SK-N-SH (cell line): Measurements from ENCODE around the gene BBLN. TPM values are rescaled to one million over a fixed set of nuclear protein-coding genes. Genes with fewer than 3 reads are reported as not detected.

ENCODE experiments used
- CTCF ChIA-PET: fragments of 300-600, 350-600 bp; formaldehyde crosslinking; extraction: SDS; loops from one replicate; lab custom pipeline; 2021; lab: Yijun Ruan, JAX
- POLR2A ChIA-PET: fragments of 350-600 bp; sonication (Branson Sonifier 250); formaldehyde crosslinking; extraction: SDS; loops from one replicate; lab custom pipeline; 2020; ENCODE audit warnings: antibody characterized with exemption, inconsistent platforms; lab: Yijun Ruan, JAX
- DNase-seq: peaks from one replicate; pipeline ENCODE4 v3.0.0; 2012
- H2AFZ ChIP-seq: fragments of 200-600 bp; sonication (generic); 2 replicates; pipeline ENCODE4 v1.8.1; 2016; ENCODE audit warnings: antibody characterized with exemption, mild to moderate bottlenecking, low read depth
- H3F3A ChIP-seq: fragments of 200-600 bp; sonication (generic); replicated peaks from 2 replicates; pipeline ENCODE3; 2016; ENCODE audit warnings: antibody characterized with exemption, mild to moderate bottlenecking; ENCODE audit not compliant: insufficient read depth
- H3K27ac ChIP-seq, 2 experiments: fragments of 200-500 bp in 1 of 2; fragments of 200-600 bp in 1 of 2; sonication (Bioruptor generic) in 1 of 2; sonication (generic), shearing (Covaris generic) in 1 of 2; 2 replicates each; pipeline versions ENCODE4 v1.5.1 to v1.6.1; 2014 to 2016; ENCODE audit warnings: low read depth in 2 of 2, inconsistent platforms in 1 of 2, low read length in 1 of 2, mild to moderate bottlenecking in 1 of 2, mixed read lengths in 1 of 2
- H3K27me3 ChIP-seq: fragments of 200-600 bp; sonication (generic), shearing (Covaris generic); 2 replicates; pipeline ENCODE4 v1.6.1; 2016; ENCODE audit warnings: mixed run types; ENCODE audit not compliant: insufficient read depth
- H3K36me3 ChIP-seq, 2 experiments: fragments of 200-500 bp in 1 of 2; fragments of 200-600 bp in 1 of 2; sonication (Bioruptor generic) in 1 of 2; sonication (generic) in 1 of 2; replicated peaks in 1 of 2; 2 replicates each; pipeline versions ENCODE3 to v1.5.1; 2014 to 2016; ENCODE audit warnings: low read length in 1 of 2, mild to moderate bottlenecking in 1 of 2; ENCODE audit not compliant: insufficient read depth in 2 of 2, control insufficient read depth in 1 of 2
- H3K4me1 ChIP-seq, 2 experiments: fragments of 200-500 bp in 1 of 2; fragments of 200-600 bp in 1 of 2; sonication (Bioruptor generic) in 1 of 2; sonication (generic), shearing (Covaris generic) in 1 of 2; 2 replicates each; pipeline versions ENCODE4 v1.5.1 to v1.6.1; 2014 to 2016; ENCODE audit warnings: low read depth in 1 of 2, low read length in 1 of 2, mixed run types in 1 of 2; ENCODE audit not compliant: insufficient read depth in 2 of 2, control insufficient read depth in 1 of 2
- H3K4me2 ChIP-seq: fragments of 200-600 bp; sonication (generic), shearing (Covaris generic); 2 replicates; pipeline ENCODE4 v1.6.1; 2017; ENCODE audit warnings: mixed run types
- H3K4me3 ChIP-seq, 2 experiments: fragments of 200-500 bp in 1 of 2; fragments of 200-600 bp in 1 of 2; sonication (Bioruptor generic) in 1 of 2; sonication (generic), shearing (Covaris generic) in 1 of 2; 2 replicates each; pipeline versions ENCODE4 v1.5.1 to v1.8.1; 2014 to 2016; ENCODE audit warnings: low read depth in 2 of 2, inconsistent platforms in 1 of 2, low read length in 1 of 2, mild to moderate bottlenecking in 1 of 2, mixed read lengths in 1 of 2, moderate library complexity in 1 of 2
- H3K79me2 ChIP-seq: fragments of 200-600 bp; sonication (generic); 2 replicates; pipeline ENCODE4 v1.8.1; 2017; ENCODE audit warnings: mild to moderate bottlenecking; ENCODE audit not compliant: insufficient read depth
- H3K9ac ChIP-seq: fragments of 200-600 bp; sonication (generic); 2 replicates; pipeline ENCODE4 v1.6.1; 2017; ENCODE audit warnings: mixed run types
- H3K9me2 ChIP-seq: fragments of 200-600 bp; sonication (generic); 2 replicates; pipeline ENCODE4 v1.6.1; 2017; ENCODE audit warnings: mixed run types
- H3K9me3 ChIP-seq: fragments of 200-600 bp; sonication (generic); 2 replicates; pipeline ENCODE4 v1.6.1; 2017; ENCODE audit warnings: mixed run types, mild to moderate bottlenecking, moderate library complexity
- H4K20me1 ChIP-seq: fragments of 200-600 bp; sonication (generic); 2 replicates; pipeline ENCODE4 v1.6.1; 2017; ENCODE audit warnings: mild to moderate bottlenecking, mixed run types; ENCODE audit not compliant: insufficient read depth
- CTCF ChIP-seq: fragments of 200-600 bp; sonication (generic); IDR thresholded peaks from 2 replicates; pipeline ENCODE4 v1.6.1; 2017; ENCODE audit warnings: antibody characterized with exemption, mild to moderate bottlenecking, moderate library complexity
- EP300 ChIP-seq, 2 experiments: IDR thresholded peaks; 2 replicates each; pipeline versions ENCODE4 v1.4.0 to v1.6.1; 2012; ENCODE audit warnings: borderline replicate concordance in 1 of 2, low read depth in 1 of 2, low read length in 1 of 2
- FOSL2 ChIP-seq: IDR thresholded peaks from 2 replicates; pipeline ENCODE4 v1.4.0; 2012; ENCODE audit warnings: low read depth, mild to moderate bottlenecking, moderate library complexity, borderline replicate concordance
- FOXM1 ChIP-seq: IDR thresholded peaks from 2 replicates; pipeline ENCODE4 v1.4.0; 2012; ENCODE audit warnings: low read depth, mild to moderate bottlenecking
- GABPA ChIP-seq: IDR thresholded peaks from 2 replicates; pipeline ENCODE4 v1.4.0; 2012; ENCODE audit warnings: low read depth, mild to moderate bottlenecking
- JUND ChIP-seq: IDR thresholded peaks from 2 replicates; pipeline ENCODE4 v1.4.0; 2012
- MAX ChIP-seq: IDR thresholded peaks from 2 replicates; pipeline ENCODE4 v1.4.0; 2012; ENCODE audit warnings: low read depth
- MXI1 ChIP-seq: IDR thresholded peaks from 2 replicates; pipeline ENCODE4 v1.6.1; 2012; ENCODE audit warnings: mild to moderate bottlenecking, low read depth, low read length, improper control_type of control experiment
- NFIC ChIP-seq: IDR thresholded peaks from 2 replicates; pipeline ENCODE4 v1.4.0; 2012; ENCODE audit warnings: borderline replicate concordance
- NRF1 ChIP-seq: IDR thresholded peaks from 2 replicates; pipeline ENCODE4 v1.6.1; 2012; ENCODE audit warnings: low read depth, mild to moderate bottlenecking, low read length
- RXRA ChIP-seq: IDR thresholded peaks from 2 replicates; pipeline ENCODE4 v1.4.0; 2012; ENCODE audit warnings: low read depth, mild to moderate bottlenecking, borderline replicate concordance
- TAF1 ChIP-seq: IDR thresholded peaks from 2 replicates; pipeline ENCODE4 v1.6.1; 2012; ENCODE audit warnings: low read depth, mild to moderate bottlenecking, low read length, moderate library complexity, borderline replicate concordance
- TCF12 ChIP-seq: IDR thresholded peaks from 2 replicates; pipeline ENCODE4 v1.4.0; 2012
- TEAD4 ChIP-seq: IDR thresholded peaks from 2 replicates; pipeline ENCODE4 v1.4.0; 2012; ENCODE audit warnings: mild to moderate bottlenecking, borderline replicate concordance; ENCODE audit not compliant: insufficient read depth
- USF1 ChIP-seq: IDR thresholded peaks from 2 replicates; pipeline ENCODE4 v1.4.0; 2012; ENCODE audit warnings: low read depth, borderline replicate concordance
- USF2 ChIP-seq: fragments of 150-350 bp; IDR thresholded peaks from 2 replicates; pipeline ENCODE4 v1.6.1; 2017; ENCODE audit warnings: antibody characterized with exemption, low read length, low read depth, borderline replicate concordance
- YY1 ChIP-seq: IDR thresholded peaks from 2 replicates; pipeline ENCODE4 v1.4.0; 2012; ENCODE audit warnings: low read depth, mild to moderate bottlenecking
- ZBTB33 ChIP-seq: IDR thresholded peaks from 2 replicates; pipeline ENCODE4 v1.4.0; 2012; ENCODE audit warnings: low read depth, borderline replicate concordance
- WGBS: methylation state at CpG from one replicate; pipeline ENCODE4 v1.1.6; 2017; ENCODE audit warnings: low lambda C conversion rate; 5-methylcytosine and 5-hydroxymethylcytosine counted together
- polyA plus RNA-seq, 3 experiments: library from polyadenylated mRNA; depleted of rRNA; stranded (reverse); fragments of >200 nt; gene quantifications; 2 replicates each; pipeline ENCODE4 v1.2.3, GENCODE V29; 2012

Gene BBLN
- polyA plus RNA-seq, 1 of the 3 experiments (the other 2 are of a cell fraction), result 109 TPM

GRCh38 chr9:128203024-128203706, 43.1 kb downstream of the BBLN start, which contains the start of gene DNM1 (continued):
- TF ChIP-seq CTCF, result peak; percentile 63
- TF ChIP-seq FOSL2, result no peak
- no peak for TF ChIP-seq ZBTB33
- no peak for TF ChIP-seq USF1

- Histone ChIP-seq H3F3A (peaks cover 16% of the 10 kb centered on the region), H3K27me3 (no peaks in the 10 kb centered on the region), H3K9me2 (no peaks in the 10 kb centered on the region), H3K4me3 (peak overlapping the region; percentile 64 to 76), H3K4me2 (peak overlapping the region; percentile 90), H3K27ac (peak overlapping the region; percentile 48 to 84; a peak in 3 of 4 replicates), H2AFZ (peak overlapping the region; percentile 67; the same call in 1 of the 2 replicates), H3K9ac (peak overlapping the region; percentile 72), H3K4me1 (peaks cover 0 to 20% of the 10 kb centered on the region in 2 experiments; a peak in 1 of 4 replicates), H4K20me1 (no peaks in the 10 kb centered on the region), H3K79me2 (peaks cover 24% of the 10 kb centered on the region), H3K36me3 (peaks cover 0 to 3% of the 10 kb centered on the region in 2 experiments), H3K9me3 (no peaks in the 10 kb centered on the region)
- CTCF ChIA-PET, result interaction anchor here (0.6 to 2.7 kb wide), 14 partner anchors 8 to 201 kb away, joined by 3 to 10 read pairs (median 4); no protein-coding TSS in a partner anchor
- POLR2A ChIA-PET, result interaction anchor here (1.0 kb wide), 2 partner anchors 11 to 42 kb away, joined by 3 to 4 read pairs; no protein-coding TSS in a partner anchor
- 0% methylated on average over 16 of the region's 67 CpGs for WGBS
- peak; percentile 86 for DNase-seq
- peak; percentile 64; the same call in 1 of the 2 replicates for TF ChIP-seq YY1
- TF ChIP-seq FOXM1, result 0 out of 2 replicates have a peak, but pooled peaks have one; percentile 28
- TF ChIP-seq MXI1, result peak; percentile 82; the same call in 1 of the 2 replicates
- TF ChIP-seq EP300 (IDR thresholded peaks at IDR 0.05; ENCODE audit: borderline replicate concordance in 1 of 2, low read depth in 1 of 2, low read length in 1 of 2), result peak in 1 of 2 experiments; percentile 19; a peak in 1 of 4 replicates
- TF ChIP-seq CTCF, result peak; percentile 13; the same call in 1 of the 2 replicates
- 0 out of 2 replicates have a peak, but pooled peaks have one; percentile 28 for TF ChIP-seq NRF1
- TF ChIP-seq MAX, result peak; percentile 67
- TF ChIP-seq GABPA, result no peak
- peak; percentile 33; the same call in 1 of the 2 replicates for TF ChIP-seq TAF1
- TF ChIP-seq USF1, result no peak
- TF ChIP-seq USF2, result no peak
- peak; percentile 12; the same call in 1 of the 2 replicates for TF ChIP-seq RXRA
- TF ChIP-seq TEAD4, result no peak
- TF ChIP-seq TCF12, result peak; percentile 10; the same call in 1 of the 2 replicates
- no peak for TF ChIP-seq NFIC
- TF ChIP-seq JUND, result peak; percentile 0; the same call in 1 of the 2 replicates
Measured at GRCh38 chr9:128203707-128204551, 43.9 kb downstream of the BBLN start.
